ENCODE measurements around the gene NKX1-2. TPM values are rescaled to one million over a fixed set of nuclear protein-coding genes. Genes with fewer than 3 reads are reported as not detected.
A peak's percentile ranks its signal among the peaks of the same experiment; 100 is the strongest.
"Not testable (repeated sequence)": the region's sequence is repeated elsewhere in the genome, so short reads cannot be mapped to it uniquely, and the experiment has no call there.

NKX1-2 gene
- total RNA-seq, 1 donor from 2014 or later = 2.1 TPM

- DNase-seq (ENCODE audit: low read depth) = no peak
- peaks cover 8% of the 10 kb centered on the region for H3K27me3 ChIP-seq (ENCODE audit: control insufficient read depth, insufficient read depth, low read length)
- no peaks in the 10 kb centered on the region for H3K36me3 ChIP-seq (ENCODE audit: control insufficient read depth, insufficient read depth, low read length)
- peak; percentile 21 for TF ChIP-seq CTCF (IDR thresholded peaks at IDR 0.05; ENCODE audit: insufficient read depth, low read length, severe bottlenecking)
- H3K4me3 ChIP-seq (ENCODE audit: low read depth, low read length) = peak overlapping the region; percentile 38
- no peak for FAIRE-seq
These were observed 1.1 kb downstream of the NKX1-2 start for GRCh38 chr10:124448696-124449169.

GRCh38 chr10:124447751-124448466, 1.9 kb downstream of the NKX1-2 start:
- H3K4me3 ChIP-seq (ENCODE audit: low read depth, low read length) = peak overlapping the region; percentile 33
- DNase-seq (ENCODE audit: low read depth) = no peak
- no peak for TF ChIP-seq CTCF (IDR thresholded peaks at IDR 0.05; ENCODE audit: insufficient read depth, low read length, severe bottlenecking)
- peaks cover 8% of the 10 kb centered on the region for H3K27me3 ChIP-seq (ENCODE audit: control insufficient read depth, insufficient read depth, low read length)
- no peak for FAIRE-seq
- H3K36me3 ChIP-seq (ENCODE audit: control insufficient read depth, insufficient read depth, low read length) = no peaks in the 10 kb centered on the region

GRCh38 chr10:124446830-124447750, 2.7 kb downstream of the NKX1-2 start:
- TF ChIP-seq CTCF (IDR thresholded peaks at IDR 0.05; ENCODE audit: insufficient read depth, low read length, severe bottlenecking) = no peak
- Histone ChIP-seq H3K36me3 (ENCODE audit: control insufficient read depth, insufficient read depth, low read length) (no peaks in the 10 kb centered on the region), H3K27me3 (ENCODE audit: control insufficient read depth, insufficient read depth, low read length) (peaks cover 8% of the 10 kb centered on the region), H3K4me3 (ENCODE audit: low read depth, low read length) (peak overlapping the region; percentile 33)
- no peak for FAIRE-seq
- DNase-seq (ENCODE audit: low read depth) = no peak

DNA sequence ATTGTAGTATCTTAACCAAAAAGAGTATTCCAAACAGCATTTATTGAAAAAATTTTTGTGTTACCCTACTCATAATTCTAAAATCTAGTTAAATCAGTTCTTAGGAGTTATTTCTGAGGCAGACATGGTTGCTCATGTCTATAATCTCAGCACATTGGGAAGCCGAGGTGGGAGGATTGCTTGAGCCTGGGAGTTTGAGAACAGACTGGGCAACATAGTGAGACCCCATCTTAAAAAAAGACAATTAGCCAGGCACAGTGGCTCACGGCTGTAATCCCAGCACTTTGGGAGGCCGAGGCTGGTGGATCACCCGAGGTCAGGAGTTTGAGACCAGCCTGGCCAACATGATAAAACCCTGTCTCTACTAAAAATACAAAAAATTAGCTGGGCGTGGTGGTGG, 8.1 kb downstream of the NKX1-2 start:
- H3K36me3 ChIP-seq (ENCODE audit: control insufficient read depth, insufficient read depth, low read length); H3K27me3 ChIP-seq (ENCODE audit: control insufficient read depth, insufficient read depth, low read length); H3K4me3 ChIP-seq (ENCODE audit: low read depth, low read length); DNase-seq (ENCODE audit: low read depth); FAIRE-seq: not testable (repeated sequence)

- no peak for TF ChIP-seq CTCF (IDR thresholded peaks at IDR 0.05; ENCODE audit: insufficient read depth, low read length, severe bottlenecking)
- Histone ChIP-seq H3K27me3 (ENCODE audit: control insufficient read depth, insufficient read depth, low read length) (no peaks in the 10 kb centered on the region), H3K4me3 (ENCODE audit: low read depth, low read length) (no peak overlapping the region), H3K36me3 (ENCODE audit: control insufficient read depth, insufficient read depth, low read length) (no peaks in the 10 kb centered on the region)
- peak; percentile 99 for DNase-seq (ENCODE audit: low read depth)
- FAIRE-seq = peak; percentile 82
These were observed 13.6 kb downstream of the NKX1-2 start for GRCh38 chr10:124436191-124436638.

DNA sequence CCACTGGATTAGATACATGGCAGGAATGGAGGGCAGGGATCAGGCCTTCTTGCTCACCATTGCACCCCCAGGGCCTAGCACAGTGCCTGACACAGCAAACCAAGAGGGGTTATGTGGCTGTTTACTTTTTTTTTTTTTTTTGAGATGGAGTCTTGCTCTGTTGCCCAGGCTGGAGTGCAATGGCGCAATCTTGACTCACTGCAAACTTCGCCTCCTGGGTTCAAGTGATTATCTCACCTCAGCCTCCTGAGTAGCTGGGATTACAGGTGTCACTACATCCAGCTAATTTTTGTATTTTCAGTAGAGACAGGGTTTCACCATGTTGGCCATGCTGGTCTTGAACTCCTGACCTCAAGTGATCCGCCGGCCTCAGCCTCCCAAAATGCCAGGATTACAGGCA, 14.2 kb downstream of the NKX1-2 start:
- not testable (repeated sequence) for H3K36me3 ChIP-seq (ENCODE audit: control insufficient read depth, insufficient read depth, low read length); H3K4me3 ChIP-seq (ENCODE audit: low read depth, low read length); FAIRE-seq; DNase-seq (ENCODE audit: low read depth); H3K27me3 ChIP-seq (ENCODE audit: control insufficient read depth, insufficient read depth, low read length)
